GM19035 (cell line): ENCODE measurements around the gene PIP4K2C.
"Not testable (repeated sequence)": the region's sequence is repeated elsewhere in the genome, so short reads cannot be mapped to it uniquely, and the experiment has no call there.

Experiments
- ATAC-seq: cut with Tn5 transposase; IDR thresholded peaks from one replicate; pipeline ENCODE4 v1.9.1; 2021; ENCODE audit not compliant: unreplicated experiment

PIP4K2C gene

DNA sequence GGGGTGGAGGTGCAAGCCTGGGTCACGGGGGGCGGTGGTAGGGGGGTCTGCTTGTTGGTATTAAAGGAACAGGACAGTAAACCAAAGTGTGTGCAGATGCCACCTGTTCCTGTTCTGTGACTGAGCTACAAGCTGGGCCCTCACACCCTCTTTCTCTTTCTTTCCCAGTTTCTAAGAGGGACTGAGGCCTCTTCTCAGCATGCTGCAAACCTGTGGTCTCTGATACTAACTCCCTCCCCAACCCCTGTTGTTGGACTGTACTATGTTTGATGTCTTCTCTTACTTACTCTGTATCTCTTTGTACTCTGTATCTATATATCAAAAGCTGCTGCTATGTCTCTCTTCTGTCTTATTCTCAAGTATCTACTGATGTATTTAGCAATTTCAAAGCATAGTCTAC is 6.9 kb upstream of the PIP4K2C start:
- no peak for ATAC-seq

DNA sequence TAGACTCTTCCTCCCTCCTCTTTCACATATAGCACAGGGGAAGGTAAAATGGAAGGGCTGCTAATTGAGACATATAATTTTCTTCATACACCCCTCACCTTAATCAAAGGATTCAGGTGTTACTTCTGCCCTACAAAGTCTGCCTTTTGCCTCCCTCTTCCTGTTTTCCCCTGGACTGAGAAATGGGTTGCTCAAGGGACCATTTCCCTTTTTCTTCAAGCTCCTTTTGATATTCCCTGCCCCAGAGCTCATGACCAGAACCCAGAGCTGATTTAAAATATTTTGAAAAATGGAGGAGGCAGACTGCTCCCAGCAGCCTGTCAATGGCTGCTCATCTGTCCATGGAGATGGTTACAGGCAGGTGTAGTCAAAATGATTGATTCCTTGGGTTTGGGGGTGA is 6.3 kb upstream of the PIP4K2C start:
- ATAC-seq: no peak

DNA sequence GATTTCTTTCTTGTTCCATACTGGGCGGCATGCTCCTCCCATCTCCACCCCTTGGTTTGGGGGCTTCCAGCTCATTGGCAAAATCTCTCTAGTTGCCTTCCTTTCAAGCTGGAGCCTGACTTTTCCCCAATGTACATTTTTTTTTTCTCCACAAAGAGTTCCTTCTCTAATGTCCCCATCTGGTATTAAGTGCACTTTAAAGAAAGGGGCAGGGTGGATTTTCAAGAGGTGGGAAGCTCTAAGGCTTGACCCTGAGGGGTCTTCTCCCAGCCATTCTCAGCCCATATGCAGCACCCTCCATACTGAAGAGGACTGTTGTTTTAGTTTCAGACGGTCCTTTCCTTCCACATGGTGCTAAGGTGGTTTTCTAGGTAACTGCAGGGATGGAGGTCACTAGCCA is 5.8 kb upstream of the PIP4K2C start:
- no peak for ATAC-seq

DNA sequence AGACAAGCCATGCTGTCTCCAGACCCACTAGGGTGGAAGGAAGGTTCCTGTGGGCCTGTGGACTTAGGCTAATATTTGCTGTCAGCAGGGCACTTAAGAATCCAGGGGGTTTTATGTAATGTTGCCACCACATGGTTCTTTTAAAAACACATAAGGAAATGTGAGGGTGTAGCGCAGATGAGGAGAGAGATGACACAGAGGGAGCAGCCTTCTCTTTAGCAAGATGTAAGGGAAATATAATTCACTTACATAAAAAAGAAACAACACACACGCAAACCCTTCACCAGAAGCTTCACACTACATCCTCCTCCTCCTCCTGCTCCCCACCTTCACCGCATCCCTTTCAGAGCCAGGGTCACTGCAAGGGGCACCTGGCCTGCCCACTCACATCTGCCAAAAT is 4.9 kb upstream of the PIP4K2C start:
- no peak for ATAC-seq

DNA sequence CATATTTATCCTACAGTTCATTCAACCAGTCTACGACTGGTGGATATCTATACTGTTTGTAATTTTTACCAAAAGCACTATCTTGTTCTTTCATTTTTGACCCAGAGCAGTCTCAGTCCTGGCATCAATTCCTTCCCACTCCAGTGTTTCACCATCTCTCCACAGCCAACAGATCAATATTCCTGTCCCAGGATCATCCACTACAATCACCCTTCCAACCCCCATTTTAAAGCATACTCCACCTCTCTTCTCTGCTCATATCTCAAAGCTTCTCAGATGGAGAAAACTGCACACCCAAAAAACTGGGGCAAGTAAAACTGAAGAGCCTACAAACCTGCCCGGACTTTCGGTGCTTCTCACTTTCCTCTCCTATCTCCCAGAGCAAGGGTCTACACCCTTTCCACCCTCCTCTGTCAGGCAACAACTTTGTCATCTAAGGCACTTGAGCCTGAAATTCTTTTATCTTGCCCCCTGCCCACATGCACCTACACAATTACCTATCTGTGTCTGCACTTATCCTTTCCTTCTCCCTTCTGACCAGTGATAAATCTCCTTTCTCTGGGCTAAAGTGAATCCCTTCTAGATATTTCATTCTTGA is 4.1 kb upstream of the PIP4K2C start:
- ATAC-seq: no peak

DNA sequence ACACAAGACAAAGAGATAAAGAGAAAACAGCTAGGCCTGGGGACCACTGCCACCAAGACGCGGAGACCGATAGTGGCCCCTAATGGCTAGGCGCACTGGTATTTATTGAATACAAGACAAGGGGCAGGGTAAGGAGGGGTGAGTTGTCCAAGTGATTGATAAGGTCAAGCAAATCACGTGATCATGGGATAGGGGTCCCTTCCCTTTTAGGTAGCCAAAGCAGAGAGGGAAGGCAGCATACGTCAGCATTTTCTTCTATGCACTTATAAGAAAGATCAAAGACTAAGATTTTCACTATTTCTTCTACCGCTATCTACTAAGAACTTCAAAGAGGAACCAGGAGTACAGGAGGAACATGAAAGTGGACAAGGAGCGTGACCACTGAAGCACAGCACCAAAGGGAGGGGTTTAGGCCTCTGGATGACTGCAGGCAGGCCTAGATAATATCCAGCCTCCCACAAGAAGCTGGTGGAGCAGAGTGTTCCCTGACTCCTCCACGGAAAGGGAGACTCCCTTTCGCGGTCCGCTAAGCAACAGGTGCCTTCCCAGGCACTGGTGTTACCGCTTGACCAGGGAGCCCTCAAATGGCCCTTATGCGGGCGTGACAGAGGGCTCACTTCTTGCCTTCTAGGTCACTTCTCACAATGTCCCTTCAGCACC is 1.9 kb upstream of the PIP4K2C start:
- ATAC-seq: not testable (repeated sequence)

DNA sequence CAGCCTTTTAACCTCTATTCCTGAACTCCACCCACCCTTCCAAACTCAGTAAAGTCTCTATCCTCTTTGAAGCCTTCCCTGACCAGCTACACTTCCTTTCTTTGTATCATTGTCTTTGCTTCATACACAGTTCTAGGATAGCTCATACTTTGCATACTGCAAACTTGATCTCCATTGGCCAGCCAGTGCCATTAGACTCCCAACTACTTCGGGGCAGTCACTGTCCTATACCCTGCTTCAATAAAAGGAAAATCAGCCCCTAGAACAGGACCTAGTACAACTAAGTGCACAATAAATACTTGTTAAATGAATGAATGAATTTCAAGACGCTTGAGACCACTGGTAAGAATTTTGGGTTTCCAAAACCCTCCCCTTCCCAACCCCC is 521 bp upstream of the PIP4K2C start:
- ATAC-seq: no peak

DNA sequence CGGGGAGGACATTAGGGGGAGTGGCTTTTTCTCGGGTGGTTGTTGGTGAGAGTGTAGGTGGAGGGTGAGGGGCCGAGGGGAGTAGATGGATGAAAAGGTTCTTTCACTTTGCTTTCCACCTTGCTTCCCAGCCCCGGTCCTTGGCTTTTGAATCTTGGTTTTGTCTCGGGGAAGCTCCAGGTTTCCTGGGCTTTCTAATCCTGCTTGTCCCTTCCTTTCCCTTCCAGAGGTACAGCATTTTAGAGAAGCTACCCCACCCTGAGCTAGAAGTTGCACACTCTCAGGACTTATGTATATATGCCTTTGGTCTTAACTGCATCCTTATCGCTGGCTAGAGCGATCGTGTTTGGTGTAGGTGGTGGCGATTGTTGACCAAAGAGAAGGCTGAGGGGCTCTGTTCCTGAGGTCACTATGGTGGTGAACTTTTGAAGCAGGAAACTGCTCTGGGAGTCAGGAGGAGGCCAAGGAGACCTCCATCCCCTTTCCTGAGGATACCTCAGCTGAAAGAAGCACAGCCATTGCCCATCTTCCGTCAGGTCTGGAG is 862 bp downstream of the PIP4K2C start:
- ATAC-seq: no peak

DNA sequence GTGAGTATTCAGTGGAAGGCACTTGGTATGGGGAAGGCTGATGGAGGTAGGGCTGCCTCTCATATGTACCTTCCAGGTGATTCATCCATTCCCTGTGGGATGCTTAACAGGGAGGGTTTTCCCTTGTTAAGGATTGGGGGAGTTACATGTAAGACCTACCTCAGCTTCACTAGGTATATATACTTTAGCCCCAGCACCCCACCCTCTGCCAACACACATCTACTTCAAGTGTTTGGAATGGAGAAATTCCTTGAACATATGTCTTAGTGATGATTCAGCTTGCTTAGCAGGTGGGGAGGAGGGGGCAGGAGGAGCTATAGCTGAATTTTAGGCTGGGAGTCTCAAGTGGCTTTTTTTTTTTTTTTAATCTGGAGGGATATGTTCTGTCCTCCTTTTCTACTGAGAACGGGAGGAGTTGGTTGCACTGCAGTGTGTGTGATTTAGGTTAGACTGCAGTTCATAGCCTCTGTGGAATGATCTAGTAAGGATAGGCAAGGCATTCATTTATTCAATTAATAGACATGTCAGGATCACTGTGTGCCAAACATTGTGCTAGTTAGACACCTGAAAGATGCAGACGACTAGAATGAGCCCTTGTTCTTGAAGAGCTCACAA is 1.7 kb downstream of the PIP4K2C start:
- ATAC-seq: no peak

DNA sequence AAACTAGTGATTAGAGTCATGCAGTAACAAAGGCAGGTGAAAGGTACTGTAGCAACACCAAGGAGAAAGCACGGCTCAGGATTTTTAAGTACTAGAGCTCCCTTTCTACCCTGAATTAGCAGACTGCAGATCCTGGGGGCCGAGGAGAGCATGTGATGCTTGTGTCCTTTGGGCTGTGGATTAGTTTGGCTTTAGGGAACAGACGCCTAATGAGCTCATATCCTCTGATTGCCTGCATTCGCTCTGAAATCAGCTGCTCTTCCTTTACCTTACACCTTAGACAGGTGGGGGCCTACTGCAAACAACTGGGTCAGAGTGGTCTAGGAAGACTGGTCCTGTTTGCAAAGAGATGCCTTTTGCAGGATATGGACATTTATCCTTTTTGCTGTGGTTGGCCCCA is 2.2 kb downstream of the PIP4K2C start:
- no peak for ATAC-seq

DNA sequence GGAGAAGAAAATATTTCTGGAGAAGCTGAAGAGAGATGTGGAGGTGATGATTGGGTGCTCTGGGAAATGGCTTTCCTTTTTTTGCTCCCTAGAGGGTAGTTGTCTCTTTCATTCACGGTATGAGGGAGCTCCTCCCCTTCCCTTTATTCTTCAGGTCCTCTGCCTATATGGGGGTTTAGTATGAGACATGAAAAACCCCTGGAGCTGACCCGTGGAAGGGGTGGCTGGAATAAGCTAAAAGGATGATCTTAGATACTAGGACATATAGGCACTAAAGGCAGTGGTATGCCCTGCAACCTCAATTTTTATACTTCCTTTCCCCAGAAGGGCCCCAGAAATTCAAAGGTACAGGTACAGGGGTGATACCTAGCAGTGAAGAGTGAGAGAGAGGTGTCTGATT is 9.4 kb downstream of the PIP4K2C start:
- ATAC-seq: no peak

DNA sequence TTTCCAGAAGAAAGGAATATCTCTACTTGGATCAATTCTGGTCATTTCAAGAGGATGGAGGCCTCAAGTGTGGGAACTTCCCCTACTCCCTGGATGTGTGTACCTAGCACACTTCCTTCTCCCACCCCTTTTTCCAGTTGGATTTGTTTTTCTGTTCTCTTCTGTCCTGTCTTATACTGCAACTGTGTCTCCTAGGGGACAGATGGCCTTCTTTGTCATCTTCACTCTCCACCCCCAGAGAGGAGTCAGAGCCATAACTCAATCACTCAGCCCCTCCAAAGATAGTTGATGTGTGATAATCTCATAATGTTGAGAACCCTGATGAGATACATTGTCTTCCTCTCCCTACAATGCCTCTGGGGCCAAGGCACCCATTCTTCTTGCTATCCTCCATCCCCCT is 11.6 kb downstream of the PIP4K2C start:
- no peak for ATAC-seq

DNA sequence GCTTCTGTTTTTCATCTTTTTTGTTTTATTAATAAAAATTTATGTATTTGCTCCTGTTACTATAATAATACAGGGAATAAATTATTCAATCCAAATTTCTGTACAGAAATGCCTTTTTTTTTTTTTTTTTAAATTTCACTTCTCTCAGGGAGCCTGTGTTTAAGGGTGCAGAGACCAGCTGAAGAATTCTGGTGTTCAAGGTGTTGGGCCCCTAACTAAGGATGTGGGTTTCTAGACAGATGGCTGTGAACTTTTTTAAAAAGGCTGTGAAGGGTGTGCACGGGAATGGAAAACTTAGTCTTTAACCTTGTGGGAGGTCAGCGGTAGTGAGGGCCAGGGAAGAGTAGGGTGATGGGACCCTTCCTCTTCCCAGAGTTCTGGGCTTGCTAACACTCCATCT is 12.3 kb downstream of the PIP4K2C start:
- no peak for ATAC-seq

DNA sequence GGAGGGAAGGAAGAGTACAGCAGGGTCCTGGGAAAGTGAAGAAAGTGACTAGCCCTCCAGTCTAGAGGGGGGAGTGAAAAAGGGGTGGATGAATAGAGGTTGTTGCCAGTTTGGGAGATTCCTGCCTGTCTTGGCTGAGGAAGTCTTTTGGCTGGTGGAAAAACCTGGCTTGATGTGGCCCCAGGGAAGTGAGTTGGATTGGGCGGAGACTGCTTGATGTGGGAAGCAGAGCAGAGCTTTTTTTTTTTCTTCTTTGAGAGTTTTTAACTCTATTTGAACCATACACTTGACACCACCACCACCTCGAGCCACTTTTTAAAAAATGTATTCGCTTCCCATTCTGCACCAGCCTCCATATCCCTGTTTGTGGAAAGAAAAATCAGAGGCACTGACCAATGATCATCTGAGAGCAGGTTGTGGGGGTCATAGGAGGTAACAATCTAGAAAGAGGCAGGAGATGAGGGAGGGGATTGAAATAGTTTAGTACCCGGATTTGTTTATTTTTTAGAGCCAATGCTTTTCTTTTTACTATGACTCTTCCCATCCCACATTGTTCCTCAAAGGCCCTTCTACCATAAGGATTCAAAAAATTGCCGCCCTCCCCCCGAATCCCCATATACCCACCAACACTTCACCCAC is 12.9 kb downstream of the PIP4K2C start:
- ATAC-seq: no peak

DNA sequence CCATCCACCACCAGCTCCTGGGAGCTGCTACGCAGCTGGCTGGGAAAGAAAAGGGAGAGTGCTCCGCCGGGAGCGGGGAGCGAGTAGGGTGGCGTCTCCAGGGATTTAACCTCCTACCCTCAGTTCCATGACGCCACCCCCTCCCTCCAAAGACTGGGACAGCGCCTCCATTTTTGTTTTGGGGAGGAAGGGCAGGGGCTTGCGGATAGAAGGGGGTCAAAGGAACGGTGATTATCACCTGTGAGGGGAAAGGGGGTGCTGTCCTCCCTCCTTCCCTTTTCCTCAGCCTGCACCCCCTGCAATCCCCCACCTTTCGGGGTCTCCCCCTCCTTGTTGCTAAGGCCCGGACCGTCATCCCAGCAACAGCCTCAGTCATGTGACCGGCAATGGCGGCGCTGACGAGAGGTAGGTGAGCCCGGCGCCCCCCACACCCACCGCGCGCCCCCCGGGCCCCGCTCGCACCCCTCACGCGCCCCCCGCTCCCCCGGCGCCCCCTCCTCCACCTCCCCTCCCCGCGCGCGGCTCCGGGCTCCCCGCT is 13.5 kb downstream of the PIP4K2C start, which contains the start of gene DTX3:
TSS of gene DTX3 (plus strand) at position 371 of the 538 bp plus-strand sequence. CDS start 1,694 bp downstream, outside the sequence.
- peak; percentile 64 for ATAC-seq

DNA sequence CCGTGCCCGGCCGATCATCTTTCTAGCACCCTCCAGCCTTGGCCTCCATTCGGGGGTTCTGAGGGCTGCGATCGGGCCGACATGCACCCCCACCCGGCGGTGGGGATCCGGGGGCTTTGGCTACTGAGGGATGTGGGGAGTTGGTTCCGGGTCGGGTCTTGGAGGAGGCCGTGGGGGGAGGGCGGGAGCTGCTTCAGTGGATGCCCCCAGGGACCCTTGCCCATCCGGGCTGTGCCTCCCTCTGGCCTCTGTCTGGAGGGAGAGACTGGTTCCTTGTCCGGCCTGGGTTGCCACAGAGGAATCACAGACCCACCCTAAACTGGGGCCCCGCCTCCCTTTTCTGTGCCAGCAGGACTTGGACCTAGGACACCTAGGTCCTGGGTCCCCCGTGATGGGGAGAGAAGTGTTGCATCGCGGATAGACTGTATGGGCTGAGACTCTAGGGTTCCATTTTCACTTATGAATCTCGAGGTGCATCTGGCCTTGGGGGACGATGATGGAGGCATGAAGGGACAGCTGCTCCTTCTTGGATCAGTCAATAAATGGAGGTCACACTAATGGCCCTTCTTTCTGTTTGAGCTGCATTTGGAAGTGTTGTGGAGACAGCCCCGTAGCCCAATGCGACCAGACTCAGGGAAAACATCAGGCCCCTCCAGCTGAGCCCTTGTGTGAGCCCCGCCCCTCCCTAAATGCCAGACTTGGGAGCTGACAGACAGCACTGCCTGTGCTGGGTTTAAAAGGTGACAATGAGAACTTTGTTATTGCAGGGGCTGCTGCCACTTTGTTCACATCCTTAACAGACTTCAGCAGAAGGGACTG is 14.2 kb downstream of the PIP4K2C start:
- peak; percentile 31 for ATAC-seq

DNA sequence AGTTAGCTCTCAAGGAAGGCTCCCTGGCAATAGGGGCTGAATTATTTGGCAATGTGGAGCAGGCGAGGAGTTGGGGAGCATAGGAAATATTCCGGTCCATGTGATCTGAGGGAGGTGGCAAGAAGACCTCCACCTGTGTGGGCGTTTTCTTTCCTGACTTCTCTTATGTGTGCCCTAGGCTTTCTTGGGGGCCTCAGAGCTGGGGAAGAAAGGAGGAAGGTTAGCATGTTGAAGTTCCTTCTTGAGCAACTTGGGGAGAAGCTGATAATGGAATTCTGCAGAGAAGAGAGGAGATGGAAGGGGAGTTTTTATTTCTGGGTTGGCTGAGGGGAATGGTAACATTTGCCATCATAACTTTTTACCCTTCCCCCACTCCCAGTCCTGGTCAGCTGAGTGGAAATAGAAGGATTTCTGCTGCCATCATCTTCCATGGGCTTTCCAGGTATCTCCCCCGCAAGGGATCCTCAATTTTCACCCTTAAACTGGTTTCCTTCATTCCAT is 14.9 kb downstream of the PIP4K2C start:
- no peak for ATAC-seq

DNA sequence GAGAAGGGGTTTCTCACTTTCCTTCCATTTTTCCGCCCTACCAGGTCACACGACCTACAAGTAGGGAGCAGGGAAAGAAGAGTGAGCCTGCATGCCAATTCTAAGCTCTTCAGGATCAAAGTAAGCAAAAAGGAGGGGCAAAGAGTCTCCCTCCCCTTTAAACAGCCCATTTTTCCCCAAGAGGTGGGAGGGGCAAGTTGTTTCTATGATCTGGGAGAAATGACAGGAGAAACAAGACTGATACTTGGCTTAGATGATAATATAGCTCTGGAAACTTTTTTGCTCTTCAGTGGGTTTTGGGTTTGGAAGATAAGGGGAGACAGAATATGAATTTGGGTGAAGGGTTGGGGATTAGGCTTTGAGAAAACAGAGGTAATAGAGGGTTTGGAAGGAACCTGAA is 15.4 kb downstream of the PIP4K2C start:
- no peak for ATAC-seq

DNA sequence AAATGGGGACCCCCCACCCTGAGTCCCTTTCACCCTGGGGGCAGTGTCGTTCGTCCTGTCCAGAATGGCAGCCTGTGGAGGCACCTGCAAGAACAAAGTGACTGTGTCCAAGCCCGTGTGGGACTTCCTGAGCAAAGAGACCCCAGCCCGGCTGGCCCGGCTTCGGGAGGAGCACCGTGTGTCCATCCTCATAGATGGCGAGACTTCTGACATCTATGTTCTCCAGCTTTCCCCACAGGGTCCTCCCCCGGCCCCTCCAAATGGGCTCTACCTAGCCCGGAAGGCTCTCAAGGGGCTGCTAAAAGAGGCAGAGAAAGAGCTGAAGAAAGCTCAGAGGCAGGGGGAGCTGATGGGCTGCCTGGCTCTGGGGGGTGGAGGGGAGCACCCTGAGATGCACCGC is 15.8 kb downstream of the PIP4K2C start:
- no peak for ATAC-seq

DNA sequence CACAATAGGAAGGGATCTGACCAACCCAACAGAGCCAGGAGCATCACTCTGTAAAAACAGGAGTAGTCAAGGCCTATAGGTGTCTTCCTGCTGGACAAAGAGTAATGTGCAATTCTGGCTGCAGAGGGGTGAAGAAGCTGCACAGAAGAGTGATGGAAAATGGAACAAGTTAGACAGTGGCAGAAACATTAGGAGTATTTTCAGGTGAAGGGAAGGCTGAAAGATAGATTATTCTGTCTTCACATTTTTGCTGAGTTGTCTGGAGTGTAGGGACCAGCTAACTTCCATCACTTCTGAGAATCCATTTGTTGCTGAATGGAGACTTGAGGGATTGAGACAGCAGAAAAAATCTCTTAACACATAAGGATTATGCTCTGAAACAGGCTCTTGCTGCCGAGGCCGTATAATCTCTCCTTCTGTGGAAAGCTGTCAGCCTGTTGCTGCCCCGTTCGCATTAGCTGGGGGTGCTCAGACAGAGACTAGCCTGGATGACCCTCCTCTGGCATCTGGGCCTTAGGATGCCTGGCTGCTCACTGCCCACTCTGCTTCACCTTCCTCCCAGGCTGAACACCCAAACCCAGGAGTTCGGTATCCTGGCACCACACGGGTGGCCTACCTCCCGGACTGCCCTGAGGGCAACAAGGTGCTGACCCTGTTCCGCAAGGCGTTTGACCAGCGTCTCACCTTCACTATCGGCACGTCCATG is 17.1 kb downstream of the PIP4K2C start:
- no peak for ATAC-seq
